CD14-positive monocyte (primary cell): ENCODE measurements around the gene RRBP1. TPM values are rescaled to one million over a fixed set of nuclear protein-coding genes. Genes with fewer than 3 reads are reported as not detected.
A peak's percentile ranks its signal among the peaks of the same experiment; 100 is the strongest.

Experiments used
- DNase-seq, 3 donors: peaks; one replicate each; pipeline ENCODE4 v3.0.0-alpha.2; 2011 to 2022
- H2AFZ ChIP-seq: 2 replicates; pipeline ENCODE4 v1.6.0; 2012; ENCODE audit warnings: mild to moderate bottlenecking, low read depth, low read length, inconsistent platforms; ENCODE audit not compliant: insufficient read depth, poor library complexity, severe bottlenecking
- H3K27ac ChIP-seq, 2 donors: 1 replicate in 1 of 2; 2 replicates in 1 of 2; pipeline ENCODE4 v1.5.1; 2012 to 2013; ENCODE audit warnings: low read length in 2 of 2, control low read depth in 1 of 2, inconsistent platforms in 1 of 2, low read depth in 1 of 2, mild to moderate bottlenecking in 1 of 2
- H3K27me3 ChIP-seq, 2 donors: one replicate each; pipeline versions ENCODE4 v1.6.0 to v1.6.1; 2011 to 2013; ENCODE audit warnings: low read length in 2 of 2; ENCODE audit not compliant: control insufficient read depth in 2 of 2, insufficient read depth in 2 of 2
- H3K36me3 ChIP-seq, 2 donors: replicated peaks in 1 of 2; 1 replicate in 1 of 2; 2 replicates in 1 of 2; pipeline versions ENCODE4 v1.5.1 to v1.6.1; 2012 to 2013; ENCODE audit warnings: low read length in 2 of 2, control low read depth in 1 of 2, inconsistent platforms in 1 of 2, mild to moderate bottlenecking in 1 of 2; ENCODE audit not compliant: insufficient read depth in 2 of 2, control insufficient read depth in 1 of 2
- H3K4me1 ChIP-seq, 2 donors: 1 replicate in 1 of 2; 2 replicates in 1 of 2; pipeline versions ENCODE4 v1.5.1 to v1.6.1; 2012 to 2013; ENCODE audit warnings: low read length in 2 of 2, control low read depth in 1 of 2, inconsistent platforms in 1 of 2, mild to moderate bottlenecking in 1 of 2, moderate library complexity in 1 of 2; ENCODE audit not compliant: insufficient read depth in 2 of 2, control insufficient read depth in 1 of 2
- H3K4me2 ChIP-seq: replicated peaks from 2 replicates; pipeline ENCODE3; 2012; ENCODE audit warnings: low read length, moderate library complexity, mild to moderate bottlenecking; ENCODE audit not compliant: poor library complexity, severe bottlenecking; ENCODE audit errors: extremely low read depth
- H3K4me3 ChIP-seq, 3 experiments: fragments of 200-600 bp in 1 of 3; sonication (generic) in 1 of 3; replicated peaks in 1 of 3; 1 replicate in 2 of 3; 2 replicates in 1 of 3; pipeline ENCODE4 v1.5.1; 2011 to 2013; ENCODE audit warnings: low read length in 3 of 3, mild to moderate bottlenecking in 3 of 3, control low read depth in 2 of 3, low read depth in 2 of 3, inconsistent platforms in 1 of 3, moderate library complexity in 1 of 3
- H3K79me2 ChIP-seq: 2 replicates; pipeline ENCODE4 v1.6.0; 2012; ENCODE audit warnings: mild to moderate bottlenecking, control low read depth, inconsistent platforms, low read length, moderate library complexity; ENCODE audit not compliant: insufficient read depth
- H3K9ac ChIP-seq: 2 replicates; pipeline ENCODE4 v1.6.0; 2017; ENCODE audit warnings: low read length, mild to moderate bottlenecking; ENCODE audit not compliant: insufficient read depth, poor library complexity, severe bottlenecking
- H3K9me3 ChIP-seq, 2 donors: replicated peaks in 1 of 2; 1 replicate in 1 of 2; 2 replicates in 1 of 2; pipeline versions ENCODE4 v1.5.1 to v1.6.1; 2012 to 2013; ENCODE audit warnings: low read length in 2 of 2, control low read depth in 1 of 2; ENCODE audit not compliant: control insufficient read depth in 1 of 2, insufficient read depth in 1 of 2
- H4K20me1 ChIP-seq: 2 replicates; pipeline ENCODE4 v1.6.0; 2012; ENCODE audit warnings: mild to moderate bottlenecking, low read length, control low read depth, moderate library complexity; ENCODE audit not compliant: insufficient read depth
- H3K27ac Mint-ChIP-seq, 7 donors: one replicate each; pipeline ENCODE4 v1.8.0; 2020; ENCODE audit warnings: mild to moderate bottlenecking in 7 of 7, mixed read lengths in 7 of 7, moderate library complexity in 6 of 7, inconsistent platforms in 2 of 7
- H3K27me3 Mint-ChIP-seq, 3 donors: one replicate each; pipeline ENCODE4 v1.8.0; 2021 to 2022; ENCODE audit warnings: low read depth in 3 of 3, mild to moderate bottlenecking in 3 of 3, mixed read lengths in 3 of 3, moderate library complexity in 3 of 3, inconsistent platforms in 1 of 3
- H3K36me3 Mint-ChIP-seq, 2 donors: one replicate each; pipeline ENCODE4 v1.8.0; 2020; ENCODE audit warnings: mixed read lengths in 2 of 2, inconsistent platforms in 1 of 2, mild to moderate bottlenecking in 1 of 2
- H3K4me1 Mint-ChIP-seq: one replicate; pipeline ENCODE4 v1.8.0; 2020; ENCODE audit warnings: mild to moderate bottlenecking, mixed read lengths
- H3K4me3 Mint-ChIP-seq, 2 donors: one replicate each; pipeline ENCODE4 v1.8.0; 2020; ENCODE audit warnings: mild to moderate bottlenecking in 2 of 2, mixed read lengths in 2 of 2, moderate library complexity in 1 of 2
- H3K9me3 Mint-ChIP-seq, 7 donors: one replicate each; pipeline ENCODE4 v1.8.0; 2020 to 2022; ENCODE audit warnings: mixed read lengths in 7 of 7, mild to moderate bottlenecking in 6 of 7, moderate library complexity in 6 of 7, inconsistent platforms in 2 of 7
- CTCF ChIP-seq: fragments of 200-600 bp; IDR thresholded peaks from one replicate; pipeline ENCODE4 v1.8.0; 2022; ENCODE audit warnings: antibody characterized with exemption, mild to moderate bottlenecking
- WGBS: methylation state at CpG from one replicate; pipeline ENCODE4 v1.1.5; 2013; ENCODE audit warnings: missing lambda C conversion rate; ENCODE audit not compliant: insufficient coverage; 5-methylcytosine and 5-hydroxymethylcytosine counted together
- intact Hi-C, 2 donors: fragments of 100-400 bp; cut with micrococcal nuclease; formaldehyde crosslinking; loops; one replicate each; pipeline versions ENCODE4 v1.15.0 to v1.15.1; 2023
- polyA plus RNA-seq, 3 donors: library from polyadenylated mRNA; depleted of rRNA in 1 of 3; unstranded in 2 of 3; stranded (reverse) in 1 of 3; fragments of 300-500 nt in 2 of 3; fragments of >200 nt in 1 of 3; fragmentation: Illumina TruSeq in 2 of 3; gene quantifications; 1 replicate in 2 of 3; 2 replicates in 1 of 3; pipeline ENCODE4 v1.2.3, GENCODE V29; 2012 to 2021

The RRBP1 gene
- polyA plus RNA-seq, 3 donors = 4.7 to 22.2 (median 7.5) TPM

GRCh38 chr20:17618673-17619013, 63.4 kb downstream of the RRBP1 start:
- no peak for TF ChIP-seq CTCF

GRCh38 chr20:17617868-17618672, 64.0 kb downstream of the RRBP1 start:
- Histone ChIP-seq H4K20me1 (peaks cover 4% of the 10 kb centered on the region), H3K4me3 (no peak overlapping the region), H3K27ac (no peak overlapping the region), H3K79me2 (no peaks in the 10 kb centered on the region), H3K9me3 (no peaks in the 10 kb centered on the region), H3K36me3 (peaks cover 79 to 97% of the 10 kb centered on the region in 2 donors), H2AFZ (no peak overlapping the region), H3K4me1 (peaks cover 12 to 17% of the 10 kb centered on the region in 2 donors), H3K4me2 (no peak overlapping the region), H3K9ac (no peak overlapping the region), H3K27me3 (no peaks in the 10 kb centered on the region)
- Mint-ChIP-seq H3K4me1 (peaks cover 10% of the 10 kb centered on the region), H3K27me3 (no peaks in the 10 kb centered on the region), H3K9me3 (no peaks in the 10 kb centered on the region), H3K27ac (peak overlapping the region in 3 of 7 donors; percentile 23 to 36 (median 27)), H3K36me3 (peaks cover 63 to 93% of the 10 kb centered on the region in 2 donors), H3K4me3 (no peak overlapping the region)
- 96% methylated on average over 19 of the region's 20 CpGs for WGBS
- no peak for TF ChIP-seq CTCF
- intact Hi-C loops = loop anchor here in 1 of 2 donors (2.0 to 10.0 kb wide), 2 partner anchors 81 to 113 kb away; no protein-coding TSS in a partner anchor
- no peak for DNase-seq

More at GRCh38 chr20:17618673-17619013, 63.4 kb downstream of the RRBP1 start:
- DNase-seq = no peak
- Histone ChIP-seq H4K20me1 (peaks cover 4% of the 10 kb centered on the region), H3K4me2 (no peak overlapping the region), H3K9ac (no peak overlapping the region), H3K4me1 (peaks cover 12 to 17% of the 10 kb centered on the region in 2 donors), H3K4me3 (no peak overlapping the region), H3K79me2 (no peaks in the 10 kb centered on the region), H3K27me3 (no peaks in the 10 kb centered on the region), H3K27ac (no peak overlapping the region), H2AFZ (no peak overlapping the region), H3K9me3 (no peaks in the 10 kb centered on the region), H3K36me3 (peaks cover 84 to 98% of the 10 kb centered on the region in 2 donors)
- WGBS = 83% methylated on average over 1 of the region's 10 CpGs
- Mint-ChIP-seq H3K4me3 (no peak overlapping the region), H3K27me3 (no peaks in the 10 kb centered on the region), H3K27ac (peak overlapping the region in 3 of 7 donors; percentile 23 to 36 (median 27)), H3K36me3 (peaks cover 69 to 92% of the 10 kb centered on the region in 2 donors), H3K9me3 (no peaks in the 10 kb centered on the region), H3K4me1 (peaks cover 10% of the 10 kb centered on the region)
- intact Hi-C loops = loop anchor here in 1 of 2 donors (10.0 kb wide), 1 partner anchor 114 kb away; no protein-coding TSS in a partner anchor
